Glomerular visceral epithelial cell (primary cell): ENCODE data around the gene NARS2.
"Not testable (repeated sequence)": the region's sequence is repeated elsewhere in the genome, so short reads cannot be mapped to it uniquely, and the experiment has no call there.

Experiments used
- DNase-seq: peaks from one replicate; pipeline ENCODE4 v3.0.0-alpha.2; 2016; ENCODE audit errors: extremely low spot score

The NARS2 gene, protein sequence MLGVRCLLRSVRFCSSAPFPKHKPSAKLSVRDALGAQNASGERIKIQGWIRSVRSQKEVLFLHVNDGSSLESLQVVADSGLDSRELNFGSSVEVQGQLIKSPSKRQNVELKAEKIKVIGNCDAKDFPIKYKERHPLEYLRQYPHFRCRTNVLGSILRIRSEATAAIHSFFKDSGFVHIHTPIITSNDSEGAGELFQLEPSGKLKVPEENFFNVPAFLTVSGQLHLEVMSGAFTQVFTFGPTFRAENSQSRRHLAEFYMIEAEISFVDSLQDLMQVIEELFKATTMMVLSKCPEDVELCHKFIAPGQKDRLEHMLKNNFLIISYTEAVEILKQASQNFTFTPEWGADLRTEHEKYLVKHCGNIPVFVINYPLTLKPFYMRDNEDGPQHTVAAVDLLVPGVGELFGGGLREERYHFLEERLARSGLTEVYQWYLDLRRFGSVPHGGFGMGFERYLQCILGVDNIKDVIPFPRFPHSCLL

DNA sequence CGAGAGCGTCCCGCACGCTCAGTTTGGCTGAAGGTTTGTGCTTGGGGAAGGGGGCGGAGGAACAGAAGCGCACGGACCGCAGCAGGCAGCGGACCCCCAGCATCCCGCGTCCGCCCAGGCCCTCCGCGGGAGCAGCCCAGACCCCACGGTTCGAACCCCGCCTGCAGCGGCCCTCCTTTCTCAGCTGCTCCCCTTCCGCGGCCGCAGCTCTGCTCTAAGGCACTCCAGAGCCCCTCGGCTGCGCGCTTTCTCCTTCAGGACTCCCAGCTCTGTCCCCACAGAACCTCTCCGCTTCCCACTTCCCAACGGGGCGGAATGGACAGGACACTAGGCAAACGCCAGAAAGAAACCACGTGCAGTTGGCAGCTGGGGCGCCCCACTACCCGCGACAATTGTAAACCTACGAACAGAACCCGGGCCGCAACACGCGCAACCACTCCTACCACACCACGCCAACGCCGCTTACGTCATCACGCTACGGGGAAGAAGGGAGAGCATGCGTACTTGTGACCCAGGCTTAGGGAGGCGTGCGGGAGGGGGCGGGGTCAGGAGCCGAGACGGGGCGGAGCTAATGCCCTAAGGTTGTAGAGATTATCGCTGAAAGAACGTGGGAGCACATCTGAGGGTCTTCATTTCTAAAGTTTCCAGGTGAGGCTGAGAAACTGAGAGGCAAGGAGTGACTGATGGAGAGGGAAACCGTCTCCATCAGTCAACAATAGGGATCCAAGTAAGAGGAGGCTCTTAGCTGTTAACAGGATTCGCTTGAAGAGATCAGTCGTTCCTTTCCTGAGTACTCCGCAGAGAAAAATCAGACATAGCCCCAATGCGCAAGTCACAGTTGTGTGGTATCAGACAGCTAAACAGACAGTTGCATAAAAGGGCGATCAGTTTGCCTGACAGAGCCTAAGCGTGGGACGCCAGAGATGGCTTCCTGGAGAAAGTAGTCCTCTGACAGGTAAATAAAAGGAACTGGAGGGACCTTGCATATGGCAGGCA is at the start of gene NARS2:
Gene NARS2, minus strand, starts transcription at position 479 of the 996 bp plus-strand sequence. Its CDS starts 376 bp downstream, at position 103.
- DNase-seq: peak; percentile 95

DNA sequence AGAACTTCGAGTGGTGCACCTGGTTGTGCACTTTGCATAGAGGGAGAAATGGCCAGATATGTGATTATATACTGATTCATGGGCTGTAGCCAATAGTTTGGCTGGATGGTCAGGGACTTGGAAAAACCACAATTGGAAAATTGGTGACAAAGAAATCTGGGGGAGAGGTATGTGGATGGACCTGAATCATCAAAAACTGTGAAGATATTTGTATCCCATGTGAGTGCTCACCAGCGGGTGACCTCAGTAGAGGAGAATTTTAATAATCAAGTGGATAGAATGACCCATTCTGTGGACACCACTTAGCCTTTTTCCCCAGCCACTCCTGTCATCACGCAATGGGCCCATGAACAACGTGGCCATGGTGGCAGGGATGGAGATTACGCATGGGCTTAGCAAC is 48.0 kb upstream of the NARS2 start:
- no peak for DNase-seq

DNA sequence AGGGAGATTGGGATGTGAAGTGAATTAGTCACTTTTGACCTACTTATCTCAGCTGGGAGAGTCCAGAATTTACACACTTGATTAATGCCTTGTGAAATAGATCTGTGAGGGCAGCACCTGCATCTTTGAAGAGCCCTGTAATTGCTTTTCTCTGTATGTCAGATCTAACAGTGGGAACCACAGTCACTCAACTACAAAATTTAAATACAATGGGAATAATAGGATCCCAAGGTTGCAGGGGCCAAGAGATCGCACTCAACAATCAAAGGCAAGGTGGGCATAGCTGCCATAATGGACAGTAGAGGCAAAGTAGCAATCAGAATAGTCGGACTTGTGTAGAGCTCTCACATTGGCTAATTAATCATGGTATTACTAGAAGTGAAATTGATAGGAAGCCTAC is 45.5 kb upstream of the NARS2 start:
- DNase-seq: no peak

DNA sequence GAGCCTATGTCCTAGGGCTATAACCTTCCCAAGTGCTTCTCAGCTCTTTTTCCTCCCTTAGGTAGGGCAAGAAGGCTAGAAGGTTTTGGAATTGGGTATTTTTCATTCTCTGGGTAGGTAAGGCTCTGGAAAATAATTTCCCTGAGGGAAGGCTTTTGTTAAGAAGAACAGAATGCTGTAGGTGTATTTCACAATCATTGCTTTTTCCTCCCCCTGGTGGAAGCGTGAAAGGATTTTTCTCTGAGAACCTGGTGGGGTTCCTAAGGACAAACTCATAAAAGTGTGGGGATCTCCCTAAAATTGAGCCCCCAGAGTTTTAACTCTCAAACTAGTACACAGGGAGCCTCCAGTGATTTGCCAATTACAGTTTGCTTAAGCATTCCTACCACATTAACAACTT is 41.1 kb upstream of the NARS2 start:
- no peak for DNase-seq

DNA sequence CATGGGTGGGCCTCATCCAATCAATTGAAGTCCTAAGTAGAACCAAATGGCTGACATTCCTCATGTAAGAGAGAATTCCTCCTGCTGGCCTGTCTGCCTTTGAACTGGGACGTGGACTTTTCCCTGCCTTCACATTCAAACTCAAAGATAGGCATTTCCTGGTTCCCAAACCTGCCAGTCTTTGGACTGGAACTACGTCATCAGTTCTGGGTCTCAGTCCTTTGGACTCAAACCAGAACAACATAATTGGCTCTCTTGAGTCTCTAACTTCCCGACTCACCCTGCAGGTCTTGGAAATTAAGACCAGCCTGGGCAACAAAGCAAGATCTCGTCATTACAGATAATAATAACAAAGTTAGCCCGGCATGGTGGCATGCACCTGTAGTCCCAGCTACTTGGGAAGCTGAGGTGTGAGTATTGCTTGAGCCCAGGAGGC is 38.7 kb upstream of the NARS2 start:
- DNase-seq: no peak

DNA sequence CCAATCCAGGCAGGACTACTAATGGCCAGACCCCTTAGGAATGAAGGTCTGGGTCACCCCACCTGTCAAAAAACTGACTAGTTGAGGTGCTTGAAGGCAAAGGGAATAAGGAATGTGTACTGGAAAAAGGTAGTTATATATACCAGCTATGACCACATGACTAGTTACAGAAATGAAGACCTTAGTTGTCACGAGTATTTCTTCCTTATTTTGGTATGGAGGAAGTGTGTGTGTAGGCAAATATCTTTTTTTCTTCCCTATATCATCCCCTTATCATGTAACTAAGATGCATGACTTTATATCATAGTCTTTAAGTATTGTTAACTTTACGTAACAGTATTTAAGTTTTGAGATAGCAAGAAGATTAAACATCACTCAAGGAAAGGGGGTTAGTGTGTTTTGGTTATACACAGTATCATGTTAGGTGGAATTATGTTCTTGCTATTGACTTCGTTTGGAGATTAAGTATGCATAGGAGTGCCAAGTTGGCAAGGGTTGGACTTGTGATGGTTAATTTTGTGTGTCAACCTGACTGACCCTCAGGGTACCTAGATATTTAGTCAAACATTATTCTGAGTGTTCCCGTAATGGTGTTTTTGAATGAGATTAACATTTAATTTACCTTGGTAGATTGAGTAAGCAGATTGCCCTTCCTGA is 38.2 kb upstream of the NARS2 start:
- no peak for DNase-seq

DNA sequence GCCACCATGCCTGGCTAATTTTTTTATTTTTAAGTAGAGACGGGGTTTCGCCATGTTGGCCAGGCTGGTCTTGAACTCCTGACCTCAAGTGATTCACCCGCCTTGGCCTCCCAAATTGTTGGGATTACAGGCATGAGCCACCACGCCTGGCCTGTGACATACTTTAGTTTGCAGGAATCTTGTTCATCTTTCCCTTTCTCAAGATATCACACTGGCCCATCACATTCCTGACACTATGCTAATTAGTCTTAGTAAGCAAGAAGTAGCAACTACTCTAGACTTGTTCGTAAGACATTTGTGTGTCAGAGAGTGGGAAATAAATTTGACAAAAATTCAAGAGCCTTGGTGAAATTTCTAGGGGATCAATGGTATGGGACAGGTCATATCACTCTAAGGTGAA is 34.7 kb upstream of the NARS2 start:
- not testable (repeated sequence) for DNase-seq

DNA sequence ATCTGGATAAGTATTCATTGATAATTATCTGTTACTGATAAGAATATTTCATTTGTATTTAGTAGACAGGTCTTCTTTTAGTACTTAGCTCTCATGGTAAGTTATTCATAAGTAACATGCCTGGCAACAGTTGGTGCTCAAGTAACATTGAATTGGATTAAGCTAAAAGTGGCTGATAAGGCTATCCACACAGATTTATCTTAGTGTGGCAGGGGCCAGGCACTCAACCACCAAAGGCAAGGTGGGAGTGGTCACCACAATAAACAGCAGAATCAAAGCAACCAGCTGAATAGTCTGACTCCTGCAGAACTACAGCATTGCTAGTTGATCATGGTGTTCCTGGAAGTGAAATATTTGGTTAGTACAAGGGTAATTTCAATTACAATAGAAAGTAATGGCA is 33.0 kb upstream of the NARS2 start:
- DNase-seq: no peak

DNA sequence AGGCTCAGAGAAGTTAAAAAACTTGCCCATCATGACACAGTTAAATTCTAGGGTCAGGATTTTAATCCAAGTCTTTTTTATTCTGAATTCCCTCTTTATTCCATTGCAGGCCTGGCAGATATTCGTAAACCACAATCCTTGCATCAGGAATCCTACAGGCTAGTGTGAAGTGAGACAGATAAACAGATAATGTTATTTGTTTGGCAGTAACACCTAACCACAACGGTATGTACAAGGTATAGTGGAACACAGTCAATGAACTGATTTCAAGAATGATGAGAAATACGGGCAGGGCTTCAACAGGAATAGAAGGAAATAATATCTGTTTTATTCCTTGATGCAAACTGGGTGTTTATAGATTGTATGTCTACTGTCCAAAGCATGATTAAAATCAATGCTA is 32.0 kb upstream of the NARS2 start:
- DNase-seq: no peak

DNA sequence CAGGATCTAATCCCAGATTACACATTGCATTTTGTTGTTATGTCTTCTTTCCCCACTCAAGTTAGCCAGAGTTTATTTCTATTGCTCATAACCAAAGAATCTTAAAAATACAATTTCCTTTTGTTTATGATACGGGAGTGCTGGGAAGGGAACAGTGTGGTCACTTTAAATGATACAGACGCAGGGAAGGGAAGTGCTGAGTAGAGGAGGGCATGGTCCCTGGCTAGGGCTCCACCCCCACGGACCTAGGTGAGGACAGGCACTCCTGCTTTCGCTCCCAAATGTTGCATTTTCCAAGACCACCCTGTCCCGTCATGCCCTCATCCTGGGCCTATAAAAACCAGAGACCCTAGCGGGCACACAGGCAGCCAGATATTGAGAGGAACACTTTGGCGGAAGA is 30.6 kb upstream of the NARS2 start:
- DNase-seq: no peak

DNA sequence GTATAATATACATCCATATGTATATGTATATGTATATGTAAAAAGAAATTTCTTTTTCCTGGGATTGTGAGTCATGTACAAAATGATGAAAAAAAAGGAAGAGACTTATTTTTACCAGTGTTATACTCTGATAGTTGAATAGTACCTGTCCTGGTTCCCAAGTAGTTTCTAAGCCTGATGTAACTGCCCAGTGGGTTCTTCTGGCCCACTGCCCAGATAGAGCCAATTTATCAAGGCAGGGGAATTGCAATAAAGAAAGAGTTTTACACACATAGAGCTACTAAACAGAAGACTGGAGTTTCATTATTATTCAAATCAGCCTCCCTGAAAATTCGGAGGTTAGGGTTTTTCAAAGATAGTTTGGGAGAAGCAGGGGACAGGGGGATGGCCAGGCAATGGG is 29.1 kb upstream of the NARS2 start:
- DNase-seq: no peak

DNA sequence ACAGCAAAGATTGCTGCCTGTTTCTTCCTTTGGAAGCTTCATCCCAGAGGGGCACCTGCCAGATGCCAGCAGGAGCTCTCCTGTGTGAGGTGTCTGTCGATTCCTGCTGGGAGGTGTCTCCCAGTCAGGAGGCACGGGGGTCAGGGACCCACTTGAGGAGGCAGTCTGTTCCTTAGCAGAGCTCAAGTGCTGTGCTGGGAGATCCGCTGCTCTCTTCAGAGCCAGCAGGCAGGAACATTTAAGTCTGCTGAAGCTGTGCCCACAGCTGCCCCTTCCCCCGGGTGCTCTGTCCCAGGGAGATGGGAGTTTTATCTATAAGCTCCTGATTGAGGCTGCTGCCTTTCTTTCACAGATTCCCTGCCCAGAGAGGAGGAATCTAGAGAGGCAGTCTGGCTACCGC is 28.1 kb upstream of the NARS2 start:
- not testable (repeated sequence) for DNase-seq

DNA sequence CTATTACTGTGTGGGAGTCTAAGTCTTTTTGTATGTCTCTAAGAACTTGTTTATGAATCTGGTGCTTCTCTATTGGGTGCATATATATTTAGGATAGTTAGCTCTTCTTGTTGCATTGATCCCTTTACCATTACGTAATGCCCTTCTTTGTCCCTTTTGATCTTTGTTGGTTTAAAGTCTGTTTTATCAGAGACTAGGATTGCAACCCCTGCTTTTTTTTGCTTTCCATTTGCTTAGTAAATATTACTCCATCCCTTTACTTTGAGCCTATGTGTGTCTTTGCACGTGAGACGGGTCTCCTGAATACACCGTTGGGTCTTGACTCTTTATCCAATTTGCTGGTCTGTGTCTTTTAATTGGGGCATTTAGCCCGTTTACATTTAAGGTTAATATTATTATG is 26.4 kb upstream of the NARS2 start:
- DNase-seq: not testable (repeated sequence)

DNA sequence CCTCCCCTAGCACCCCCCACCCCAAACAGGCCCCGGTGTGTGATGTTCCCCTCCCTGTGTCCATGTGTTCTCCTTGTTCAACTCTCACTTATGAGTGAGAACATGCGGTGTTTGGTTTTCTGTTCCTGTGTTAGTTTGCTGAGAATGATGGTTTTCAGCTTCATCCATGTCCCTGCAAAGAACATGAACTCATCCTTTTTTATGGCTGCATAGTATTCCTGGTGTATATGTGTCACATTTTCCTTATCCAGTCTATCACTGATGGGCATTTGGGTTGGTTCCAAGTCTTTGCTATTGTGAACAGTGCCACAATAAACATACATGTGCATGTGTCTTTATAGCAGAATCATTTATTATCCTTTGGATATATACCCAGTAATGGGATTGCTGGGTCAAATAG is 22.9 kb upstream of the NARS2 start:
- DNase-seq: not testable (repeated sequence)

DNA sequence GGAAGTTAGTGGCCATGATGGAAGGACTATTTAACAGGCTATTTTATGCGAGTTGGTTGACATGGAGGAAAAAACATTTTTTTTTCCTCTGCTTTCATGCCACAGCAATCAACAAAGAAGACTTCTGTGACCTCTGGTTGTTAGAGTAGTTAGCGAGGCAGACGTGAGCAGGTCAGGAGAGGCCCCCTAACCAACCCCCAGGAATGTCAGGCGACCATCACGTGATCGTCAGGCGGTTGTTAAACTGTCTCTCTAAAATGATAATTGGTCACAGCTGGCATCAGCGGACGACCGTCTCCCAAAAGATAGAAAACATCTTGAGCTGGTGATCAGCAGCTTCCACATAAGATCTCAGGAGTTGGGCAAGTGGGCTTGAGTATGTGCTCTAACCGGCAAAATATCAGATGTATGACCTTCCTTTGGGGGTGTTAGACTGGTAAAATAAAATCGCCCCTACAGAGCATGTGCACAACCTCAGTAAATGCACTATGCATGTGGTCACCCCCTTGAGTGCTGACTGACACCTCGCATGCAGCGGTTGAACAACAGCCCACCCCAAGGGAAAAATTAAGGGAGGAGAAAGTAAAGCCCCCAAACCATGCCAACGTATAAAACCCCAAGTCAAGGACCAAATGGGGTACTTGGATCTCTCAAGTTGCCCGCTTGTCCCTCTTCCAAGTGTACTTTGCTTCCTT is 20.9 kb upstream of the NARS2 start:
- DNase-seq: no peak

DNA sequence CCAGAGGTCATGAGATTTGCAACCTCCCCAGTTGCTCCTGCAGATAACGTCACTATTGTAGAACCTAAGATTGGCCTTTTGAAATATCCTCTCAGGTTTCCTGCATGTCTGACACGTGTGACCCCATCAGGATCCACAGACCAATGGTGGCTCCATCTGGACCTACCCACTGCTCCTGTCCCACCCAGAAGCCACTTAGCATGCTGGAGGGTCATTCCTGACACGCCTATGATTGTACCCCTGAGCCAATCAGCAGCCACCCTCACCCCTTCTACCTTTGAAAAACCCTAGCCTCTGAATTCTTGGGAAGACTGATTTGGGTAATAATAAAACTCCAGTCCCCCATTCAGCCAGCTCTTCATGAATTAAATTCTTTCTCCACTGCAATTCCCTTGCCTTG is 20.1 kb upstream of the NARS2 start:
- DNase-seq: no peak

DNA sequence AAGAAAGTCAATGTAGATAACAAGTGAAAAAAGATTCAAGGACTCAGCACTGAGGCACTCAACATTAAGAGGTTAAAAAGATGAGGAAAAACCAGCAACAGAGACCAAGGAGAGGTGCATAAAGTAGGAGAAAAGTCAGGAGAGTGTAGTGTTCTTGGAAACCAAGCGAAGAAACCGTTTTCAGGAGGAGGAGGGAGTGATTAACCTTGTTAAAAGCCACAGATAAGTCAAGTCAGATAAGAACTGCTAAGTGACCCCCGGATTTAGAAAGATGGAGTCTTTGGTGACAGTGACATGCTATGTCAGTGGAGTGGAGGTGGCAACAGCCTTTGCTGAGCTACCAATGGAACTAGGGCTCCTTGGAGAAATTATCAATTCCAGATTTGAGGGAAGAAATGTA is 13.9 kb upstream of the NARS2 start:
- DNase-seq: no peak

DNA sequence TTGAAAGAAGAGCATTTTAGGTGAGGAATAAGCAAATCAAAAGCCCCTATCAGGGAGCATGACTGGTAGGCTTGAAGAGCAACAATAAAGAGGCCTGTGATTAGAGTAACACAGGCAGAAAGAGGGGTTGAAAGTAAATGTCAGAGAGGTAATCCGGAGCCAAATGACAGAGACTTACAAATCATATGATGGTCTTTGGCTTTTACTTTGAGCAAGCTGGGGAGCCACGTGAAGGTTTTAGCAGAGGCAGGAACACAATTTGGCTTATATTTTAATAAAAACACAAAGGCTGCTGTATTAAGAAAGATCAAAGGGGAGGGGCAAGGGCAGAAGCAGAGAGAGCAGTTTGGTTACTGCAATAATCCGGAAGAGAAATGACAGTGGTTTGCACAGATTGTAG is 12.8 kb upstream of the NARS2 start:
- no peak for DNase-seq

DNA sequence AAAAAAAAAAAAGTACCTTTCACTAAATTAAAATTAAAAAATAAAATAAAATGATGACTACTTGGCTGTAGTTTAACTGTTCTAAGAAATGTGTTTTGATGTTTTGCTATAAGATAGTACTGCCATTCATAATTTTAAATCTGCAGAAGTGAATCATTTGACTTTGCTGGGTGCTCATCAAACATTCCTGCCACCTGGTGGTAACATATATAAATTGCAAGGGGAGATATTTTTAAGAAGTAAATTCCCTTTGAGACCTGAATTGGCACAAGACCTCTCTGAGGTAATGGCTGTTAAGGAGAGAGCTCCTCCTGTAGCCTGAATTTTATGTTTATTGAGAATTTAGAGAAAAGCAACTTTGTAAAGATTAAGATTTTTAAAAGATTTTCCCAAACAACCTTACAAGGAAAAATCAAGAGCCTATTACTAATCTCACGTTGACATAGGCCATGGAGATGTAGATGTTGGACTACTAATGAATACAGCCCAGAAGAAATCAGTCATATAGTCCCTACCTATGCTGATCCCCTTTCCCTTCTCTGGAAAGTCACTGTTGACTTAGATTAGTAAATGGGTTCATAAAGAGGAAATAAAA is 11.9 kb upstream of the NARS2 start:
- no peak for DNase-seq

DNA sequence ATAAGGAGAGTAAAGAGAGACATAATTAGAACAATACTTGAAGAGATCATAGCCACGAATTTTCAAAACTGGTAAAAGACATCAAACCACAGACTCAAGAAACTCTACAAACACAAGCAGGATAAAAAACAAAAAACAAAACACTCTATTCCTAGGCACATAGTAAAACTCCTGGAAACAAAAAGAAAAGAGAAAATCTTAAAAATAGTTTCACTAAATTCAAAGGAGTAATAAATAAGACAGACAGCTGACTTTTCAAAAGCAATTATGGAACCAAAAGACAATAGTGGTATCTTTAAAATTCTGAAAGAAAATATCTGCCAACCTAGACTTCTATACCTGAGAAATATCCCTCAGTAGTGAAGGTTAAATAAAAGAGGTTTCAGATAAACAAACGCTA is 9.2 kb upstream of the NARS2 start:
- DNase-seq: no peak

DNA sequence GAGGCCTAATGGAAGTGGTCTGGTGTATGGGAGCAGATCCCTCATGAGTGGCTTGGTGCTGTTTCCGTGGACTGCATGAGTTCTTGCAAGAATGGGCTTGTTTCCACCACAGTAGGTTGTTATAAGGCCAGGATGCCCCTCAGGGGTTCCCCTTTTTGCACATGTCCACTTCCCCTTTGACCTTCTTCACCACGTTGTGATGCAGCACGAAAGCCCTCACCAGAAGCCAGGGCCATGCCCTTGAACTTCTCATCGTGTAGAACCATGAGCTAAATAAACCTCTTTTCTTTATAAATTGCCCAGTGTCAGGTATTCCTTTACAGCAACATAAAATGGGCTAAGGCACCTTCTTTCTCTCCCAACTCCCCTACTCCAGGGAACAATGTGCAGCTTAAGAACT is 2.8 kb upstream of the NARS2 start:
- no peak for DNase-seq
